Suprapubic skin (tissue), 4 donors: ENCODE measurements around the gene ALX3. TPM values are rescaled to one million over a fixed set of nuclear protein-coding genes. Genes with fewer than 3 reads are reported as not detected.
"Not testable (repeated sequence)": the region's sequence is repeated elsewhere in the genome, so short reads cannot be mapped to it uniquely, and the experiment has no call there.

Source experiments
- DNase-seq, 2 donors: peaks; one replicate each; pipeline ENCODE4 v3.0.0-alpha.2; 2019; ENCODE audit warnings: low spot score in 2 of 2
- H3K27ac ChIP-seq: fragments of 200-600 bp; sonication (generic); one replicate; pipeline ENCODE4 v1.5.1; 2019
- H3K27me3 ChIP-seq: fragments of 200-600 bp; sonication (generic); one replicate; pipeline ENCODE4 v1.5.1; 2019
- H3K36me3 ChIP-seq: fragments of 200-600 bp; sonication (generic); one replicate; pipeline ENCODE4 v1.5.1; 2019
- H3K4me1 ChIP-seq: fragments of 200-600 bp; sonication (generic); one replicate; pipeline ENCODE4 v1.5.1; 2019
- H3K4me3 ChIP-seq: fragments of 200-600 bp; sonication (generic); one replicate; pipeline ENCODE4 v1.5.1; 2019; ENCODE audit warnings: mild to moderate bottlenecking
- H3K9me3 ChIP-seq: fragments of 200-600 bp; sonication (generic); one replicate; pipeline ENCODE4 v1.5.1; 2019
- EP300 ChIP-seq: sonication (generic); formaldehyde crosslinking; IDR thresholded peaks from one replicate; pipeline ENCODE4 v1.6.1; 2017; ENCODE audit warnings: antibody characterized with exemption
- POLR2A ChIP-seq, 2 donors: fragments of 450-650 bp; IDR thresholded peaks; one replicate each; pipeline ENCODE4 v1.6.1; 2017; ENCODE audit warnings: antibody characterized with exemption in 2 of 2, mild to moderate bottlenecking in 2 of 2, moderate library complexity in 2 of 2
- POLR2AphosphoS5 ChIP-seq, 3 donors: sonication (generic); formaldehyde crosslinking; IDR thresholded peaks; one replicate each; pipeline ENCODE4 v1.6.1; 2017; ENCODE audit warnings: antibody characterized with exemption in 3 of 3
- WGBS: methylation state at CpG from one replicate; pipeline ENCODE4 v1.1.5; 2018; 5-methylcytosine and 5-hydroxymethylcytosine counted together
- total RNA-seq, 4 donors: library from RNA; depleted of rRNA; stranded (reverse); fragments of >200 nt; gene quantifications; one replicate each; pipeline ENCODE4 v1.1.0, GENCODE V29; 2016
- TF ChIP-seq, protein P1 (sequence below), 2 donors: fragments of 200-600 bp in 1 of 2; fragments of 450-650 bp in 1 of 2; sonication (generic) in 1 of 2; IDR thresholded peaks; one replicate each; pipeline ENCODE4 v1.5.1; 2016 to 2019; ENCODE audit warnings: antibody characterized with exemption in 2 of 2, mild to moderate bottlenecking in 1 of 2, moderate library complexity in 1 of 2

The ALX3 gene
- total RNA-seq, 4 donors from 2014 or later, result 0.49 to 0.60 TPM; not detected in 2

GRCh38 chr1:110083061-110083865 is 12.8 kb upstream of the ALX3 start:
- WGBS, result 42% methylated on average over 15 of the region's 15 CpGs
- Histone ChIP-seq H3K36me3 (no peaks in the 10 kb centered on the region), H3K4me1 (peaks cover 18% of the 10 kb centered on the region), H3K27me3 (peaks cover 9% of the 10 kb centered on the region), H3K27ac (peak overlapping the region; percentile 74), H3K4me3 (peak overlapping the region; percentile 70), H3K9me3 (no peaks in the 10 kb centered on the region)
- no peak for TF ChIP-seq POLR2A (IDR thresholded peaks at IDR 0.05)
- no peak for TF ChIP-seq POLR2AphosphoS5 (IDR thresholded peaks at IDR 0.05)
- TF ChIP-seq EP300, result no peak
- TF ChIP-seq, protein P1, sequence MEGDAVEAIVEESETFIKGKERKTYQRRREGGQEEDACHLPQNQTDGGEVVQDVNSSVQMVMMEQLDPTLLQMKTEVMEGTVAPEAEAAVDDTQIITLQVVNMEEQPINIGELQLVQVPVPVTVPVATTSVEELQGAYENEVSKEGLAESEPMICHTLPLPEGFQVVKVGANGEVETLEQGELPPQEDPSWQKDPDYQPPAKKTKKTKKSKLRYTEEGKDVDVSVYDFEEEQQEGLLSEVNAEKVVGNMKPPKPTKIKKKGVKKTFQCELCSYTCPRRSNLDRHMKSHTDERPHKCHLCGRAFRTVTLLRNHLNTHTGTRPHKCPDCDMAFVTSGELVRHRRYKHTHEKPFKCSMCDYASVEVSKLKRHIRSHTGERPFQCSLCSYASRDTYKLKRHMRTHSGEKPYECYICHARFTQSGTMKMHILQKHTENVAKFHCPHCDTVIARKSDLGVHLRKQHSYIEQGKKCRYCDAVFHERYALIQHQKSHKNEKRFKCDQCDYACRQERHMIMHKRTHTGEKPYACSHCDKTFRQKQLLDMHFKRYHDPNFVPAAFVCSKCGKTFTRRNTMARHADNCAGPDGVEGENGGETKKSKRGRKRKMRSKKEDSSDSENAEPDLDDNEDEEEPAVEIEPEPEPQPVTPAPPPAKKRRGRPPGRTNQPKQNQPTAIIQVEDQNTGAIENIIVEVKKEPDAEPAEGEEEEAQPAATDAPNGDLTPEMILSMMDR (IDR thresholded peaks at IDR 0.05), result no peak
- no peak for DNase-seq

- no peaks in the 10 kb centered on the region for H3K36me3 ChIP-seq
- no peak for DNase-seq
- no peak overlapping the region for H3K27ac ChIP-seq
- H3K27me3 ChIP-seq, result peaks cover 9% of the 10 kb centered on the region
- H3K4me3 ChIP-seq, result no peak overlapping the region
- TF ChIP-seq POLR2AphosphoS5 (IDR thresholded peaks at IDR 0.05) (no peak), POLR2A (IDR thresholded peaks at IDR 0.05) (no peak), EP300 (no peak)
- TF ChIP-seq, protein P1 (IDR thresholded peaks at IDR 0.05), result no peak
- H3K9me3 ChIP-seq, result no peaks in the 10 kb centered on the region
- WGBS, result 88% methylated on average over 5 of the region's 5 CpGs
- H3K4me1 ChIP-seq, result peaks cover 18% of the 10 kb centered on the region
These were observed 12.0 kb upstream of the ALX3 start for GRCh38 chr1:110082477-110082876.

- no peaks in the 10 kb centered on the region for H3K36me3 ChIP-seq
- H3K27ac ChIP-seq, result no peak overlapping the region
- no peak for DNase-seq
- H3K4me3 ChIP-seq, result no peak overlapping the region
- TF ChIP-seq POLR2AphosphoS5 (IDR thresholded peaks at IDR 0.05), result no peak
- TF ChIP-seq EP300, result no peak
- TF ChIP-seq, protein P1 (IDR thresholded peaks at IDR 0.05), result no peak
- TF ChIP-seq POLR2A (IDR thresholded peaks at IDR 0.05), result no peak
- peaks cover 18% of the 10 kb centered on the region for H3K4me1 ChIP-seq
- H3K27me3 ChIP-seq, result peaks cover 9% of the 10 kb centered on the region
- no peaks in the 10 kb centered on the region for H3K9me3 ChIP-seq
- 88% methylated on average over 5 of the region's 5 CpGs for WGBS
These were observed 10.6 kb upstream of the ALX3 start for GRCh38 chr1:110081061-110081460.

- not testable (repeated sequence) for H3K27ac ChIP-seq, H3K9me3 ChIP-seq
- H3K27me3 ChIP-seq, result peaks cover 16% of the 10 kb centered on the region
These were observed 9.5 kb upstream of the ALX3 start for GRCh38 chr1:110079995-110080394.

GRCh38 chr1:110076789-110077500 is 6.5 kb upstream of the ALX3 start:
- 88% methylated on average over 2 of the region's 3 CpGs for WGBS
- no peak for TF ChIP-seq POLR2AphosphoS5 (IDR thresholded peaks at IDR 0.05)
- no peak for TF ChIP-seq POLR2A (IDR thresholded peaks at IDR 0.05)
- TF ChIP-seq EP300, result no peak
- TF ChIP-seq, protein P1 (IDR thresholded peaks at IDR 0.05), result no peak
- H3K9me3 ChIP-seq, result no peaks in the 10 kb centered on the region
- no peak overlapping the region for H3K4me3 ChIP-seq
- H3K27me3 ChIP-seq, result peaks cover 27% of the 10 kb centered on the region
- DNase-seq, result no peak
- no peaks in the 10 kb centered on the region for H3K4me1 ChIP-seq
- no peak overlapping the region for H3K27ac ChIP-seq
- no peaks in the 10 kb centered on the region for H3K36me3 ChIP-seq

More at GRCh38 chr1:110079995-110080394, 9.5 kb upstream of the ALX3 start:
- DNase-seq, H3K4me3 ChIP-seq, H3K36me3 ChIP-seq: not testable (repeated sequence)
- 100% methylated on average over 2 of the region's 2 CpGs for WGBS
- H3K4me1 ChIP-seq, result peaks cover 16% of the 10 kb centered on the region
